Osteocyte (in vitro differentiated cells): Measurements from ENCODE around the gene SPATA31A7. TPM values are rescaled to one million over a fixed set of nuclear protein-coding genes. Genes with fewer than 3 reads are reported as not detected.
"Not testable (repeated sequence)": the region's sequence is repeated elsewhere in the genome, so short reads cannot be mapped to it uniquely, and the experiment has no call there.

ENCODE experiments used
- DNase-seq: peaks from one replicate; pipeline ENCODE4 v3.0.0; 2021; ENCODE audit warnings: mixed read lengths; ENCODE audit not compliant: unreplicated experiment; ENCODE audit errors: extremely low spot score
- H3K27ac Mint-ChIP-seq: one replicate; pipeline ENCODE4 v1.8.0; 2021; ENCODE audit warnings: mild to moderate bottlenecking, mixed read lengths; ENCODE audit not compliant: unreplicated experiment
- H3K27me3 Mint-ChIP-seq: one replicate; pipeline ENCODE4 v1.8.0; 2021; ENCODE audit warnings: mixed read lengths; ENCODE audit not compliant: unreplicated experiment
- H3K36me3 Mint-ChIP-seq: one replicate; pipeline ENCODE4 v1.8.0; 2021; ENCODE audit warnings: mixed read lengths; ENCODE audit not compliant: unreplicated experiment
- H3K4me1 Mint-ChIP-seq: one replicate; pipeline ENCODE4 v1.8.0; 2021; ENCODE audit warnings: mixed read lengths; ENCODE audit not compliant: unreplicated experiment
- H3K4me3 Mint-ChIP-seq: one replicate; pipeline ENCODE4 v1.8.0; 2021; ENCODE audit warnings: mild to moderate bottlenecking, moderate library complexity, mixed read lengths; ENCODE audit not compliant: unreplicated experiment
- H3K9me3 Mint-ChIP-seq: one replicate; pipeline ENCODE4 v1.8.0; 2021; ENCODE audit warnings: mixed read lengths; ENCODE audit not compliant: unreplicated experiment
- long read RNA-seq: library from polyadenylated mRNA; unstranded; transcript quantifications from one replicate; pipeline ENCODE4 v2.0.0, GENCODE V29; 2021
- total RNA-seq: library from RNA; stranded (reverse); gene quantifications from 2 replicates; pipeline ENCODE4 v1.2.1, GENCODE V29; 2021

The SPATA31A7 gene
- not detected in 2 replicates for total RNA-seq
- long read RNA-seq: 0 reads

DNA sequence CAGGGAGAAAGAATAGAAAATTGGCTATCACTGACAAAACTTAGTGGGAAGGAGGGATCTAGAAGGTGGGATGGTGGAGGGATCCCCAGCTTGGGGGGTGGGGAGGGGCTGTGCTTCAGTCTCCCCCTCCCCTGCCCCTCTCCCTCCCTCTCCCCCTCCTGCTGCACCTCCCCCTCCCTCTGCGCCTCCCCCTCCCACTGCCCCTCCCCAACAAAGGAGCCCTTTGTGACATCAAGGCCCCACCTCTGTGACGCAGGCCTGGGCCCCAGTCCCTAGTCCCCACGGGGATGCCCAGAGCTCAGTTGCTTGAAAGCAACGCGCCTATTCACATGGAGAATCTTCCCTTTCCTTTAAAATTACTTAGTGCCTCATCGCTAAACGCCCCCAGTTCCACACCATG, at the start of gene SPATA31A7:
TSS of gene SPATA31A7 (plus strand) at position 301 of the 400 bp plus-strand sequence. CDS start at position 330, 29 bp downstream.
- not testable (repeated sequence) for H3K27me3 Mint-ChIP-seq, H3K27ac Mint-ChIP-seq, H3K4me3 Mint-ChIP-seq, H3K4me1 Mint-ChIP-seq, DNase-seq, H3K36me3 Mint-ChIP-seq, H3K9me3 Mint-ChIP-seq

DNA sequence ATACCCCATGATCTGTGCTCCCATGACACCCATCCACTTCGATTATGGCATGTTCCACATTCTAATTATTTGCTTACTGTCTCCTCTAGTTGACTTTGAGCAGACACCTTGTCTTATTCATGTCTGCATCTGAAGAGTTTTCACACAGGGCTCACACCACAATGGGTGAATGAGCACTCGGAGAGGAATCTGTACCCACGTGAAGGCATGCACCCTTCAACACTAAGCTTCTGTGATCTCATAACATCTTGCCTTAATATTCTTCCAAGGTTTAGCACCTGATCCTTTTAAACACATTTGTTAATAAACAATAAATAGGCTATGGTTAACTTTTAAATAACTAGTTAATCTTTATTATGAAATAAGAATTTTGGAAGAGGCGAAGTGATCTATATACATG, 36.6 kb downstream of the SPATA31A7 start:
- not testable (repeated sequence) for H3K4me1 Mint-ChIP-seq, DNase-seq, H3K4me3 Mint-ChIP-seq, H3K36me3 Mint-ChIP-seq, H3K27ac Mint-ChIP-seq, H3K27me3 Mint-ChIP-seq, H3K9me3 Mint-ChIP-seq
